Skeletal muscle tissue (tissue), 4 donors: Measurements from ENCODE around the gene FAM171A1. TPM values are rescaled to one million over a fixed set of nuclear protein-coding genes. Genes with fewer than 3 reads are reported as not detected.

Experiments used
- H3K27ac ChIP-seq: one replicate; pipeline ENCODE4 v1.7.0; 2013; ENCODE audit warnings: mild to moderate bottlenecking, low read depth, low read length, inconsistent platforms
- H3K27me3 ChIP-seq, 3 donors: one replicate each; pipeline ENCODE4 v1.7.0; 2013; ENCODE audit warnings: low read length in 3 of 3; ENCODE audit not compliant: control insufficient read depth in 3 of 3, insufficient read depth in 3 of 3
- H3K36me3 ChIP-seq, 3 donors: one replicate each; pipeline ENCODE4 v1.7.0; 2013; ENCODE audit warnings: low read length in 3 of 3; ENCODE audit not compliant: control insufficient read depth in 3 of 3, insufficient read depth in 3 of 3
- H3K4me1 ChIP-seq, 3 donors: one replicate each; pipeline ENCODE4 v1.7.0; 2013; ENCODE audit warnings: low read length in 3 of 3, mild to moderate bottlenecking in 3 of 3; ENCODE audit not compliant: control insufficient read depth in 3 of 3, insufficient read depth in 3 of 3
- H3K4me3 ChIP-seq, 3 donors: one replicate each; pipeline ENCODE4 v1.7.0; 2013; ENCODE audit warnings: low read length in 3 of 3
- H3K9ac ChIP-seq, 3 donors: one replicate each; pipeline ENCODE4 v1.7.0; 2013; ENCODE audit warnings: low read length in 3 of 3, mild to moderate bottlenecking in 3 of 3, moderate library complexity in 2 of 3, low read depth in 1 of 3
- H3K9me3 ChIP-seq, 3 donors: one replicate each; pipeline ENCODE4 v1.7.0; 2013; ENCODE audit warnings: low read length in 3 of 3; ENCODE audit not compliant: control insufficient read depth in 3 of 3
- total RNA-seq: library from RNA; depleted of rRNA; stranded (reverse); fragments of >200 nt; gene quantifications from one replicate; pipeline ENCODE4 v1.2.3, GENCODE V29; 2014
- donor health status: Osteomylitis.

The FAM171A1 gene
- total RNA-seq, 1 donor from 2014 or later, result 11.0 TPM

DNA sequence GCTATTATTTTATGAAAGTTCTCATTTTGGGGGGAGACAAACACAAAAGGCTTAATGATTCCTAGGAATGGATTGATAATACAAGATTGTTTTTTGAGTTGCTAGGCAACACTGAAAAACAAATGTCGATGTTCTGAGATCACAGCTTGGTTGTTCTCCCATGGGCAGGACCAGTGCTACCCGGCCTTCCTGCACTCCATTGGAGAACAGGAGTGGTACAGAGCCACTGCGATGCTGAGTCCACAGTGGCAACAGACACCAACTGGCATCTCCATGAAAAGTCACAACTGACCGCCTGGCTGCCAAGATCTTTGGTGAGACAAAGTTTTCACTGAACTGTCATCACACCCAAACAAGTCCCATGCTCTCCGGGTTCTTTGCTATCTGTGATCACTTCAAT lies 133.7 kb downstream of the FAM171A1 start:
- Histone ChIP-seq H3K9ac (no peak overlapping the region), H3K36me3 (no peaks in the 10 kb centered on the region), H3K4me1 (no peaks in the 10 kb centered on the region), H3K9me3 (no peaks in the 10 kb centered on the region), H3K27ac (no peak overlapping the region), H3K27me3 (no peaks in the 10 kb centered on the region), H3K4me3 (no peak overlapping the region)

DNA sequence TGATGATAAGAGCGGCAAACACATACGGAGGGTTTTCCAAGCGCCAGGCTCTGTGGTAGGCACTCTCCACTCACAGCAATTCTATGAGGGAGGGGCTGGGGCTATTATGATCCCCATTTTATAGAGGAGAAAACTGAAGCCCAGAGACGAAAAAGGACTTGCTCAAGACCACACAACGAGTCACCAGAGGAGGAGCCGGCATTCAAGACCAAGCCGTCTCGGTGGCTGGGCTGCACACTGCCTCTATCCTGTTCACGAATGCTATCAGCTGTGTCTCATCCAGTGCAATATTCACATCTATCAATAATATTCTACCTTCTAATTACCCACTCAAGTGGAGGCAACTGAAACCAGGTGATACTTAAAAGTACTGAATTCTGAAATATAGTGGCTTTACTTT lies 134.7 kb downstream of the FAM171A1 start:
- Histone ChIP-seq H3K36me3 (no peaks in the 10 kb centered on the region), H3K9me3 (no peaks in the 10 kb centered on the region), H3K27ac (no peak overlapping the region), H3K27me3 (no peaks in the 10 kb centered on the region), H3K9ac (no peak overlapping the region), H3K4me3 (no peak overlapping the region), H3K4me1 (no peaks in the 10 kb centered on the region)

DNA sequence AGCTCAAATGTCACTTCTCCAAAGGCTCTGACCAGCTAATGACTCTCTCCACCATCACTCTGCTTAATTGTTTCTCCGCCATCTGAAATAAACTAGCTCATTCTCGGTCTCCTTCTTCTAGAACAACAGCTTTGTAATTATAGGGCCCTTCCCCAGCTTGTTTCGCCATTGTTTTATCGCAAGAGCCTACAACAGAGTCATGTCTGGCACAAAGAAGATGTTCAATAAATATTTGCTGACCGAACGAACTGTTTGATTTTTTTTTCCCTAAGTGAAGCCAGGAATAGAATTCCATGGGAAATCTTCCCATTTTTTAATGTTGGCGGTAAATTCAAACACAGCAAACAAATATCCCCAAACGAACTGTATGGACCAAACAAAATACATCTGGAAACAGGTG lies 138.8 kb downstream of the FAM171A1 start:
- Histone ChIP-seq H3K4me1 (no peaks in the 10 kb centered on the region), H3K9ac (no peak overlapping the region), H3K9me3 (no peaks in the 10 kb centered on the region), H3K4me3 (no peak overlapping the region), H3K27ac (no peak overlapping the region), H3K36me3 (no peaks in the 10 kb centered on the region), H3K27me3 (no peaks in the 10 kb centered on the region)

DNA sequence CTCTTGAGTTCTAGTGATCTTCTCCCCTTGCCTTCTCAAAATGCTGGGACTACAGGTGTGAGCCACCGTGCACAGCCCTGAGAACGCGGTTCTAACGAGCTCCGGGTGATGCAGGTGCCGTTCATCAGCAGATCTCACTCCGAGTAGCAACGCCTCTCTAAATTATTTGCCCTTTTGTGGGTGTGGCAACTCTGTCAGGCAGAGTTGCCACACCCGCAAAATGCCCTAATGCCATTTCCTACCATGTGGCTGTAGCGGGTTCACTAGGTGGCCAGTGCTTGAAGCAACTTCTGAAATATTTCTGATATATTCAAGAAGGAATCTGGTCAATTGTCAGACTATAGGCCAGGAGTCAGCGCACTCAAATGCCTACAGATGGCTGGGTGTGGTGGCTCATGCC lies 139.7 kb downstream of the FAM171A1 start:
- H3K27ac ChIP-seq, result no peak overlapping the region
- no peak overlapping the region for H3K4me3 ChIP-seq
- no peaks in the 10 kb centered on the region for H3K4me1 ChIP-seq
- H3K36me3 ChIP-seq, result no peaks in the 10 kb centered on the region
- no peaks in the 10 kb centered on the region for H3K27me3 ChIP-seq
- H3K9ac ChIP-seq, result no peak overlapping the region
- no peaks in the 10 kb centered on the region for H3K9me3 ChIP-seq

DNA sequence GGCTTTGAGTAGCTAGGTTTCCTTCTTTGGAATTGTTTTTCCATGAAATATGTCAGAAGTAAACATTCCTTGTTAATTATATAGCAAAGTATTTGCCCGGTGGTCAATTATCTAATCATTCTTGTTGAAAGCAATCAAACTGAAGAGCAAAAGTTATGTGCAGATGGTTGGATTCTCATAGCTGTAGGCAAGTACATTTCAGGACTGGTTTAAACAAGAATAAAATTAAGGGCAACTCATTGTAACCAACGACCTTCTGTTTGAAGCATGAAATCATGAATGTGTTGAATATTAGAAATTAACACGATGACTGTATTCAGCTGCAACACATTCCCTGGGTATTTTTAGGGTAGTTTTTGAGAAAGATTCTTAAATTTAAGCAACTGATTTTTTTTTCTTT lies 140.8 kb downstream of the FAM171A1 start:
- Histone ChIP-seq H3K4me3 (no peak overlapping the region), H3K27me3 (no peaks in the 10 kb centered on the region), H3K9me3 (no peaks in the 10 kb centered on the region), H3K4me1 (no peaks in the 10 kb centered on the region), H3K9ac (no peak overlapping the region), H3K36me3 (no peaks in the 10 kb centered on the region), H3K27ac (no peak overlapping the region)

DNA sequence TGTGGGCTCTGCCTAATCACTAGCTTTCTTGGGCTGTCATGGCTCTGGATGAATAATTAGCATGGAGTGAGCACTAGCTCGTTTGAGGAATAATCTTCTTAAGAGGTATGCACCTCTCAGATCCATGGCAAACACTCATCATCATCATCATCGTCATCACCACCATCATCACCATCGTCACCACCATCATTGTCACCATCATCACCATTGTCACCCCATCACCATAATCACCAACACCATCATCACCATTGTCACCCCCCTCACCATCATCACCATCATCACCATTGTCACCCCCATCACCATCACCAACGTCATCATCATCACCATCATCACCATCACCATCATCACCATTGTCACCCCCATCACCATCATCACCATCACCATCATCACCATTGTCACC lies 141.8 kb downstream of the FAM171A1 start:
- Histone ChIP-seq H3K27ac (no peak overlapping the region), H3K9ac (no peak overlapping the region), H3K36me3 (no peaks in the 10 kb centered on the region), H3K27me3 (no peaks in the 10 kb centered on the region), H3K4me3 (no peak overlapping the region), H3K4me1 (no peaks in the 10 kb centered on the region), H3K9me3 (no peaks in the 10 kb centered on the region)

DNA sequence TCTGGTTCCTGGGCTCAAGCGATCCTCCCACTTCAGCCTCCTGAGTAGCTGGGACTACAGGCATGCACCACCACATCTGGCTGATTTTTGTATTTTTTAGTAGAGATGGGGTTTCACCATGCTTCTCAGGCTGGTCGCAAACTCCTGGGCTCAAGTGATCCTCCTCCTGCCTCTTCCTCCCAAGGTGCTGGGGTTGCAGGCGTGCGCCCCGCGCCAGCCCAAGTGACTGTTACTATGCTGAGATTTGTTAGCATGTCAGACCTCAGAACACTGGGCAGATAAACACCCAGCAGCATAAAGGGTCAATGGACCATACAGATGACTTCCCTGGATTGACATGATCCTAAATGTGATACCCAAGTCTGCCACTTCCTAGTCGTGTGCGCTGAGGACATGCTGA lies 142.7 kb downstream of the FAM171A1 start:
- no peak overlapping the region for H3K9ac ChIP-seq
- H3K4me3 ChIP-seq, result no peak overlapping the region
- H3K9me3 ChIP-seq, result no peaks in the 10 kb centered on the region
- H3K4me1 ChIP-seq, result no peaks in the 10 kb centered on the region
- H3K36me3 ChIP-seq, result no peaks in the 10 kb centered on the region
- H3K27ac ChIP-seq, result no peak overlapping the region
- H3K27me3 ChIP-seq, result no peaks in the 10 kb centered on the region

DNA sequence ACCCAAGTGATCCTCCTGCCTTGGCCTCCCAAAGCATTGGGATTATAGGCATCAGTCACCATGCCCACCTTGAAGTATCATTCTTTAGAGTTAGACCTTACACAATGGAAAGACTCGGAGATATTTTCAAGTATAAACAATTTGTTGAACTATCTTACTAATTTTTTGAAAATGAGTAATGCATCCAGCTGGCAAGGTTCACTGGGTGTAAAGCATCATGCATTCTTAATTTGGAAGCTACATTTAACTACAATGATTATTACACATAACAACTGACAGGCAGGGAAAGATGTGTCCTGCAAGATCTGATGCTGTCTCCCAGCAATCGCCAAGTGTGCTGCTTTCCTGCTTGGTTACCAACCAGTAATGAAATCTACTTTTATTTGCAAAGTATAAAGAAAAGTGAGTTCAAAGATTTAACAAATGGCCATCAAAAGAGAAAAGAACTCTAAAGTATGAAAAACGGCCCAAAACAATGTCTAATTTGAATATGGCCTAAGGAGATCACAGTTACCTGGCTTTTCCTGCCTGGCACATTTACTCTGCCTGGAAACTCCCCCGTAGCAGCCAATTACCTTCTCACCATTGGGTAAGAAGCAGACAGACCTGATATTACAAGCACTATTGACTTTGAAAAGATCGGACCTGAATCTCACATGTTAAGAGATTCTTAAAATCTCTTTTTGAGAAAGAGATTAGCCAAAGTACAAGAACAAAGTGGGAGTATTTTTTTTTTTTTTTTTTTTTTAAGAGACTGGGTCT lies 143.3 kb downstream of the FAM171A1 start:
- H3K9me3 ChIP-seq, result no peaks in the 10 kb centered on the region

DNA sequence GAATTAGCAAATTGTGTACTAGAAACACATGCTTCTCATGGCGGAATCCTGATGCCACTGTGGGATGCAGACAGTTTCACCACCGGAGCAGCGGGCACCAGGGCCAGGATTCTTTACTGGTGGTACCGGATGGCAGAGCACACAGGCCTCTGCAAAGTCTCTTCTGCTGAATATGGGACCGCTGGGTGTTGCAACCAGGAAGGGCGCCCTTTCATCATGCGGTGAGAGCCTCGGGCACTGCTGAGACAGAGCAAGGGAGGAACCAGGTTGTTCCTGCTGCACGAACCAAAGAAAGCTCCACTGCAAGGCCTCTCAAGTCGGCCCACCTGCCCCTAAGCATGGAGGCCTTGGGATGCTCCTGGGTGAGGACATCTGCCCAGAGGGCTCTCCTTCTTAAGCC lies 145.6 kb downstream of the FAM171A1 start:
- H3K27me3 ChIP-seq, result no peaks in the 10 kb centered on the region
- H3K9me3 ChIP-seq, result no peaks in the 10 kb centered on the region
- H3K36me3 ChIP-seq, result no peaks in the 10 kb centered on the region
- no peak overlapping the region for H3K4me3 ChIP-seq
- H3K4me1 ChIP-seq, result no peaks in the 10 kb centered on the region
- H3K27ac ChIP-seq, result no peak overlapping the region
- H3K9ac ChIP-seq, result no peak overlapping the region

More for the DNA sequence above, 143.3 kb downstream of the FAM171A1 start:
- no peaks in the 10 kb centered on the region for H3K4me1 ChIP-seq
- no peaks in the 10 kb centered on the region for H3K36me3 ChIP-seq
- no peak overlapping the region for H3K27ac ChIP-seq
- H3K9ac ChIP-seq, result no peak overlapping the region
- no peak overlapping the region for H3K4me3 ChIP-seq
- no peaks in the 10 kb centered on the region for H3K27me3 ChIP-seq

DNA sequence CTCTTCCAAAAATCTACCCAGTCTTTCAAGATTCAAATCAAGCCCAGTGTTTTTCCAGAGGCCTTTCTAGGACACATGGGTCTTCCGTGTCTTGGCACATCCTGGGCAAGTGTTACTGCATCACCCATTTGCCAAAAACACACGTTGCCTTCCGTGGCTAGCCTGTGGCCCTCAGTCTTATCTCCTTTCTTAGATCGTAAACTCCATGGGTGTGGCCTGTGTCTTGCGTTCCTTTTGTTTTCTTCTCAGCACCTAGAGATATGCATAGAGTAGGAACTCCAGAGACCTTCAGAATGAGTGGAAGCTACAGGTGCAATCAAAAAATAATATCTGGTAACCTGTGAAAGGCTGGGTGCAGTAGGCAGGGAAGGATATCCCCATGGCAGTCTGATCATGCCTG lies 146.1 kb downstream of the FAM171A1 start:
- Histone ChIP-seq H3K4me1 (no peaks in the 10 kb centered on the region), H3K27me3 (no peaks in the 10 kb centered on the region), H3K36me3 (no peaks in the 10 kb centered on the region), H3K9me3 (no peaks in the 10 kb centered on the region), H3K4me3 (no peak overlapping the region), H3K27ac (no peak overlapping the region), H3K9ac (no peak overlapping the region)
